Heart left ventricle (tissue), 13 donors: ENCODE measurements around the gene GIMAP1.

Experiments used
- CTCF ChIP-seq, 12 donors: fragments of 200-600 bp; sonication (generic) in 4 of 12; IDR thresholded peaks; one replicate each; pipeline versions ENCODE4 v1.5.0 to v1.8.0; 2018 to 2022; ENCODE audit warnings: antibody characterized with exemption in 12 of 12, mild to moderate bottlenecking in 5 of 12
- POLR2A ChIP-seq, 2 donors: fragments of 450-650 bp; IDR thresholded peaks; one replicate each; pipeline ENCODE4 v1.6.1; 2017; ENCODE audit warnings: antibody characterized with exemption in 2 of 2, mild to moderate bottlenecking in 2 of 2, moderate library complexity in 2 of 2
- donor health status: ischemic (EF 13 %, LVEDD 7.1; RV severe dilation, severe dysfunction).
- donor health status: DM: no; HTN: yes; CAD: no.
- donor health status: DM: no; HTN: no; CAD: no.
- donor health status: ischemic (EF 25% LVEDD 6.9; RV normal size, moderate dysfunction).
- donor health status: ischemic (EF 25% LVEDD 5.7; RV mildly dilated, moderate dysfunction).
- donor health status: ischemic (EF 35%, LVEDD 5.7; RV mildly dilated, moderate dysfunction).
- donor health status: nonischemic (EF 11% LVEDD 7.7; RV severe dilation, severe dysfunction).
- donor health status: DM: yes; HTN: yes; CAD: no.
- donor health status: PGD.
- donor health status: ischemic (EF 29% LVEDD 5.4; RV normal size, mild dysfunction).
- donor health status: nonischemic (EF 23%, LVEDD 6.1; RV moderate dilation, normal function).

DNA sequence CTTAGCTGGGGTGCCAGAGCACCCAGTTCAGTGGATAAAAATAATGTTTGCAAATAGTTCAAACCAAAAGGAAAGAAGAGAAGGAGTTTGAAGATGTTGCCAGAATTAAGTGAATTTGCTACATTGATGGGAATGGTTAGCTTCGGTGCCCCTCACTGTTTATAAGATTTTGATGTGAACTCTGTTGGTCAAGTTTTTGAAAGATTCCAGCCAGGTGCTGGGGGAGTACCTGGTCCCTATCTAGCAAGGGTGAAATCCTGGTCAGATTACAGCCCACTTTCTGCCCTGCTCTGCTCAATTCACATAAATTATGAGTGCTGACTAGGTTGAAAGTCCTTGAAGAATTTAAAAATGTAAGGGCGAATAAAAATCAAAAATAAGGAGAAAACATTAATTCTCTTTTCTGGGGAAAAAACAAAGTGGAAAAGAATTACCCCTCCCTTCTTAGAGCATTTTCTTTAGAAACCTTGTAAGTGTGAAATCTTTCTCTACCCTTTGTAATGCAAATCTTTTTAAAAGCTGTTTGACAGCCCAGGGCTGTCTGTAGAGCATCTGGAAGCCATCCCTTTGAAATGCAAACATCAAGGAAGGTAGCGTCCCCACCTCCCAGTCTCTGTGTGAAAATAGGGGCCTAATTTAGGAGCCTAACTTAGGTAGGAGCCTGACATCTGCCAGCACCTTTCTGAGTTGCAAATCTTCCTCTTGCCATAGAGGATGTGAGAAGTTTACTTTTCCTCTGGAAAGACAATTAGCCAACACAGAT is 19.4 kb downstream of the GIMAP1 start:
- TF ChIP-seq POLR2A (IDR thresholded peaks at IDR 0.05): no peak
- no peak for TF ChIP-seq CTCF (IDR thresholded peaks at IDR 0.05)
